ENCODE data around the gene TGFBI.

Gene TGFBI

GRCh38 chr5:135990528-135991255 is 38.1 kb upstream of the TGFBI start:
- Histone ChIP-seq H3K9ac (no peak overlapping the region), H3K27me3 (no peaks in the 10 kb centered on the region), H4K20me1 (no peaks in the 10 kb centered on the region), H3K36me3 (no peaks in the 10 kb centered on the region), H3K27ac (no peak overlapping the region), H3K4me3 (no peak overlapping the region), H3K4me1 (peaks cover 8 to 38% (median 10%) of the 10 kb centered on the region in 10 experiments), H3K9me3 (replicated peaks in 1 of 11) (peaks cover 0 to 6% (median 0%) of the 10 kb centered on the region in 11 experiments; a peak in 4 of 22 replicates), H3K4me2 (peak overlapping the region in 3 of 11 experiments; percentile 10 to 40 (median 22); a peak in 4 of 22 replicates)
- TF ChIP-seq Cebpa-rat (IDR thresholded peaks at IDR 0.05): no peak

- Histone ChIP-seq H3K9ac (no peak overlapping the region), H3K27ac (no peak overlapping the region), H3K4me2 (0 out of 22 replicates have a peak overlapping the region, but pooled peaks of 1 of the 11 experiments have one; percentile 10), H3K4me3 (no peak overlapping the region), H3K4me1 (peaks cover 15 to 45% (median 17%) of the 10 kb centered on the region in 10 experiments), H3K9me3 (replicated peaks in 1 of 11) (peaks cover 0 to 6% (median 0%) of the 10 kb centered on the region in 11 experiments; a peak in 4 of 22 replicates), H4K20me1 (no peaks in the 10 kb centered on the region), H3K36me3 (no peaks in the 10 kb centered on the region), H3K27me3 (no peaks in the 10 kb centered on the region)
- no peak for TF ChIP-seq Cebpa-rat (IDR thresholded peaks at IDR 0.05)
Measured at GRCh38 chr5:135991429-135991828, 37.4 kb upstream of the TGFBI start.

- Histone ChIP-seq H3K9me3 (replicated peaks in 1 of 11) (peaks cover 0 to 6% (median 0%) of the 10 kb centered on the region in 11 experiments; a peak in 4 of 22 replicates), H4K20me1 (no peaks in the 10 kb centered on the region), H3K36me3 (no peaks in the 10 kb centered on the region), H3K27me3 (no peaks in the 10 kb centered on the region), H3K4me2 (peak overlapping the region in 10 of 11 experiments; percentile 6 to 98 (median 38); a peak in 14 of 22 replicates), H3K4me1 (peaks cover 18 to 65% (median 26%) of the 10 kb centered on the region in 10 experiments), H3K4me3 (no peak overlapping the region), H3K9ac (no peak overlapping the region), H3K27ac (0 out of 22 replicates have a peak overlapping the region, but pooled peaks of 1 of the 11 experiments have one; percentile 17)
- no peak for TF ChIP-seq Cebpa-rat (IDR thresholded peaks at IDR 0.05)
Measured at GRCh38 chr5:135993335-135993879, 35.4 kb upstream of the TGFBI start.

GRCh38 chr5:135993880-135994636 is 34.7 kb upstream of the TGFBI start:
- Histone ChIP-seq H3K9ac (no peak overlapping the region), H3K36me3 (no peaks in the 10 kb centered on the region), H4K20me1 (no peaks in the 10 kb centered on the region), H3K4me3 (no peak overlapping the region), H3K4me2 (peak overlapping the region in 10 of 11 experiments; percentile 6 to 98 (median 38); a peak in 15 of 22 replicates), H3K27me3 (no peaks in the 10 kb centered on the region), H3K27ac (0 out of 22 replicates have a peak overlapping the region, but pooled peaks of 1 of the 11 experiments have one; percentile 17), H3K9me3 (replicated peaks in 1 of 11) (peaks cover 0 to 6% (median 0%) of the 10 kb centered on the region in 11 experiments; a peak in 4 of 22 replicates), H3K4me1 (peaks cover 20 to 72% (median 32%) of the 10 kb centered on the region in 10 experiments)
- TF ChIP-seq Cebpa-rat (IDR thresholded peaks at IDR 0.05): no peak

- no peaks in the 10 kb centered on the region for H3K36me3 ChIP-seq
- no peak for TF ChIP-seq Cebpa-rat (IDR thresholded peaks at IDR 0.05)
- H3K9me3 ChIP-seq (replicated peaks in 1 of 11): no peaks in the 10 kb centered on the region
- peaks cover 20 to 83% (median 51%) of the 10 kb centered on the region in 10 experiments for H3K4me1 ChIP-seq
- no peaks in the 10 kb centered on the region for H4K20me1 ChIP-seq
- H3K4me2 ChIP-seq: peak overlapping the region; percentile 54 to 98 (median 72)
- no peaks in the 10 kb centered on the region for H3K27me3 ChIP-seq
- H3K4me3 ChIP-seq: no peak overlapping the region
- H3K9ac ChIP-seq: no peak overlapping the region
- peak overlapping the region in 1 of 11 experiments; percentile 11; a peak in 1 of 22 replicates for H3K27ac ChIP-seq
Measured at GRCh38 chr5:135995976-135996375, 32.8 kb upstream of the TGFBI start.

GRCh38 chr5:135996611-135997010 is 32.2 kb upstream of the TGFBI start:
- no peak for TF ChIP-seq Cebpa-rat (IDR thresholded peaks at IDR 0.05)
- H3K4me3 ChIP-seq: no peak overlapping the region
- H3K4me1 ChIP-seq: peaks cover 20 to 88% (median 57%) of the 10 kb centered on the region in 10 experiments
- H3K4me2 ChIP-seq: peak overlapping the region; percentile 54 to 98 (median 72)
- no peaks in the 10 kb centered on the region for H3K27me3 ChIP-seq
- peak overlapping the region in 2 of 11 experiments; percentile 5 to 11; a peak in 4 of 22 replicates for H3K27ac ChIP-seq
- H3K9me3 ChIP-seq (replicated peaks in 1 of 11): no peaks in the 10 kb centered on the region
- H4K20me1 ChIP-seq: no peaks in the 10 kb centered on the region
- H3K9ac ChIP-seq: no peak overlapping the region
- H3K36me3 ChIP-seq: no peaks in the 10 kb centered on the region

DNA sequence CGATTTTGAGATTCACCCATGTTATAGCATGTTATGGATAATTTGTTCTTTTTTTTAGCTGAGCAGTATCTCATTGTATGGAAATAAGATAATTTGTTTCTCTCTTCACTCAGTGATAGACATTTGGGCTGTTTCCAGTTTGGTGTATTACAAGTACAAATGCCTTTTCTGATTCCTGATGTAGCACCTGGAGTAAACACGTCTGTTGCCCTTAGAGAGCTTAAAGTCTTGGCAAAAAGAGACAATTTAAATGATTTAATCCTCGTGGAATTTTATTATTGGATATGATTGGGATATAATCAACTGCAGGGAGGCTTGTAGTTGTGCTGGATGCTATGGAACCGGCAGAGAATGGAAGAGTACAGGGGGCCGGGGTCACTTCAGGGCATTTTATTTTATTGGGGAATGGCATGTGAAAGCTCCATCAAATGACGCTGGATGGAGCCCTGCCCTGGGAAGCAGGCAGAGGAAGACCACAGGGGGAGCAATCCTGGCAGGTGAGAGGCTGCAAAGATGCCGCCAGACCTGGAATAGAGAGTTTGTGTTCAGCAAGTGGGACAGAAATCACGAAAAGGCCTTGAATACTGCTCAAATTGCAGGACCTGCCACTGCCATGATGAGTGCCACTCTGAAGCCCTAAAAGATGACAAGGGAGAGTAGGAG is 31.0 kb upstream of the TGFBI start:
- Histone ChIP-seq H3K9ac (no peak overlapping the region), H3K4me2 (peak overlapping the region in 5 of 11 experiments; percentile 82 to 98 (median 85); a peak in 10 of 22 replicates), H3K9me3 (replicated peaks in 1 of 11) (no peaks in the 10 kb centered on the region), H3K4me3 (no peak overlapping the region), H4K20me1 (no peaks in the 10 kb centered on the region), H3K36me3 (no peaks in the 10 kb centered on the region), H3K27me3 (no peaks in the 10 kb centered on the region), H3K4me1 (peaks cover 20 to 98% (median 64%) of the 10 kb centered on the region in 10 experiments), H3K27ac (peak overlapping the region in 4 of 11 experiments; percentile 75 to 81 (median 78); a peak in 5 of 22 replicates)
- TF ChIP-seq Cebpa-rat (IDR thresholded peaks at IDR 0.05): no peak

GRCh38 chr5:135998889-135999288 is 29.9 kb upstream of the TGFBI start:
- Histone ChIP-seq H3K27ac (peak overlapping the region in 9 of 11 experiments; percentile 7 to 81 (median 66); a peak in 16 of 22 replicates), H3K4me1 (peaks cover 16 to 88% (median 58%) of the 10 kb centered on the region in 10 experiments)

More at GRCh38 chr5:135998889-135999288, 29.9 kb upstream of the TGFBI start:
- Histone ChIP-seq H3K4me2 (peak overlapping the region in 9 of 11 experiments; percentile 36 to 98 (median 82); a peak in 17 of 22 replicates), H3K9ac (peak overlapping the region in 3 of 11 experiments; percentile 17 to 63 (median 38); a peak in 7 of 22 replicates), H3K9me3 (replicated peaks in 1 of 11) (no peaks in the 10 kb centered on the region), H4K20me1 (no peaks in the 10 kb centered on the region), H3K27me3 (no peaks in the 10 kb centered on the region), H3K4me3 (no peak overlapping the region), H3K36me3 (no peaks in the 10 kb centered on the region)
- TF ChIP-seq Cebpa-rat (IDR thresholded peaks at IDR 0.05): no peak
